ENCODE measurements around the gene TRIM24.
A peak's percentile ranks its signal among the peaks of the same experiment; 100 is the strongest.
"Not testable (repeated sequence)": the region's sequence is repeated elsewhere in the genome, so short reads cannot be mapped to it uniquely, and the experiment has no call there.

Gene TRIM24

DNA sequence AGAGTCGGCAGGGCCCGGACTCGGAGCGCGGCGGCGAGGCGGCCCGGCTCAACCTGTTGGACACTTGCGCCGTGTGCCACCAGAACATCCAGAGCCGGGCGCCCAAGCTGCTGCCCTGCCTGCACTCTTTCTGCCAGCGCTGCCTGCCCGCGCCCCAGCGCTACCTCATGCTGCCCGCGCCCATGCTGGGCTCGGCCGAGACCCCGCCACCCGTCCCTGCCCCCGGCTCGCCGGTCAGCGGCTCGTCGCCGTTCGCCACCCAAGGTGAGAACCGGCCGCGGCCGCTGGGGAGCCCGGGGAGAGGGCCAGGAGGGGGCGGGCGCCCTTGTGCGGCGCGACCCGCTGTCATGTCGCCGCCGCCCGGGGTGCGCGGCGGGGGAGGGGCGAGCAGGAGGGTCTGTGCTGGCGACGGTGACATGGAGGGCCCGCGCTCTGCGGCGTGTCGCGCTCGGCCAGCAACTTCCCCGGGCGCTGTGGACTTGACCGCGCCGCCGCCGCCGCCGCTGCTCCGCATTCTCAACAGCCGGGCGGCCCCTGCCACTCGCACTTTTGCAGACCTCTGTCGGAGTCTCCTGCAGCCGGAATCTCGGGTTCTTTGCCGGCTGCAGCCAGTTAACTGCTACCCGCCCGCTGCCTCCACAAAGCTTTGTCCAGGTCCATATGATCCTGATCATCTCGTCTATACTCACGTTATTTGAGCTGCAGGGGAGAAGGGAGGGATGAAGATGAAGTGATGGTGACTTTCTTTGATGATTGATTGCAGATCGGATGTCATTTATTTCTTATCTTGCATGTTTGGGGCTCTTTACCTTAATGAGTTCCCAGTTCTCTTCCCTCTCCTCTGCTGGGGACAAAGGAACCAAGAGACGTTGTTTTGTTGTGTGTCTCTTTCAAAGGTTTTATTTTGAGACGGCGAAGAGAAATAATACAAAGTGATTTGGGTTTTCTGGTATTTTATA lies 869 bp downstream of the TRIM24 start:
- DNase-seq = peak; percentile 39

DNA sequence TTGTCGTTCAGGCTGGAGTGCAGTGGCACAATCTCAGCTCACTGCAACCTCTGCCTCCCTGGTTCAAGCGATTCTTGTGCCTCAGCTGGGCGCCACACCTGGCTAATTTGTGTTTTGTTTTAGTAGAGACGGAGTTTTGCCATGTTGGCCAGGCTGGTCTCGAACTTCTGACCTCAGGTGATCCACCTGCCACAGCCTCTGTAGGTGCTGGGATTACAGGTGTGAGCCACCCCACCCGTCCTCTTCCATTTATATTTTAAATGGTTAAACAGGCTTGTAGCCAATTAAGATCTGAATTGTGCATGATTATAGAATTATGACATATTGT lies 3.2 kb downstream of the TRIM24 start:
- not testable (repeated sequence) for DNase-seq

DNA sequence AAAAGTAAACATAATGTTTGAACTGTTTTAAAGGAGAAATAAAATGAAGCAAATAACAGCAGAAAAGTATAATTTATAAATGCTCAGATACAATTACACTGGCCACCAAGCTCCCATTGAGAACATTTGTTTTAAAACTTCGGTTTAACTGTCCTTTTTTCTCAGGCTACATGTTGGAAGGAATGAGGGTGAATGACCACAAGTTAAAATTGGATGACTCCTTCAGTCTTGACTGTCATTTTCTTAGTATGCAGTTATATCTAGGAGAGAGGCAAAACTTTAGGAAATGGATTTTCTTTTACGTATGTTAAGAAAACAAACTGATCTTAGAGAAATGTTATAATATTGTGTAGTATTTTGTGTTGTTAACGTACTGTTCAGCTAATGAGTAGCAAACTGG lies 5.0 kb downstream of the TRIM24 start:
- DNase-seq = peak; percentile 2

DNA sequence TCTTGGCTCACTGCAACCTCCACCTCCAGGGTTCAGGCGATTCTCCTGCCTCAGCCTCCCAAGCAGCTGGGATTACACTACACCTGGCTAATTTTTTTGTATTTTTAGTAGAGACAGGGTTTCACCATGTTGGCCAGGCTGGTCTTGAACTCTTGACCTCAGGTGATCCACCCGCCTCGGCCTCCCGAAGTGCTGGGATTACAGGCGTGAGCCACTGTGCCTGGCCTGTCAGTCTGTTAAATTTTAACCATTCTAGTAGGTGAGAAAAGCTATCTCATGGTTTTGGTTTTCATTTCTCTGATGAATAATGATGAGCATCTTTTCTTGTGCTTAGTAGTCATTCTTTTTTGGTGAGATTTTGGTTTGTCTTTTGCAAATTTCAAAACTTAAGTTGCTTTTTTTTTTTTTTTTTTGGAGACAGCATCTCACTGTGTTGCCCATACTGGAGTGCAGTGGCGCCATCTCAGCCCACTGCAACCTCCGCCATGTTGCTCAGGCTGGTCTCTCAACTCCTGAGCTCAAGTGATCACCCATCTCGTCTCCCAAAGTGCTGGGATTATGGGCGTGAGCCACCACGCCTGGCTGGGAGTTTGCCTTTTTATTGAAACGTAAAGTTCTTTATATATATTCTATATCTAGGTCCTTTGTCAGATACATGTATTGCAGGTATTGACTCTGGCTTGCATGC lies 6.2 kb downstream of the TRIM24 start:
- not testable (repeated sequence) for DNase-seq

DNA sequence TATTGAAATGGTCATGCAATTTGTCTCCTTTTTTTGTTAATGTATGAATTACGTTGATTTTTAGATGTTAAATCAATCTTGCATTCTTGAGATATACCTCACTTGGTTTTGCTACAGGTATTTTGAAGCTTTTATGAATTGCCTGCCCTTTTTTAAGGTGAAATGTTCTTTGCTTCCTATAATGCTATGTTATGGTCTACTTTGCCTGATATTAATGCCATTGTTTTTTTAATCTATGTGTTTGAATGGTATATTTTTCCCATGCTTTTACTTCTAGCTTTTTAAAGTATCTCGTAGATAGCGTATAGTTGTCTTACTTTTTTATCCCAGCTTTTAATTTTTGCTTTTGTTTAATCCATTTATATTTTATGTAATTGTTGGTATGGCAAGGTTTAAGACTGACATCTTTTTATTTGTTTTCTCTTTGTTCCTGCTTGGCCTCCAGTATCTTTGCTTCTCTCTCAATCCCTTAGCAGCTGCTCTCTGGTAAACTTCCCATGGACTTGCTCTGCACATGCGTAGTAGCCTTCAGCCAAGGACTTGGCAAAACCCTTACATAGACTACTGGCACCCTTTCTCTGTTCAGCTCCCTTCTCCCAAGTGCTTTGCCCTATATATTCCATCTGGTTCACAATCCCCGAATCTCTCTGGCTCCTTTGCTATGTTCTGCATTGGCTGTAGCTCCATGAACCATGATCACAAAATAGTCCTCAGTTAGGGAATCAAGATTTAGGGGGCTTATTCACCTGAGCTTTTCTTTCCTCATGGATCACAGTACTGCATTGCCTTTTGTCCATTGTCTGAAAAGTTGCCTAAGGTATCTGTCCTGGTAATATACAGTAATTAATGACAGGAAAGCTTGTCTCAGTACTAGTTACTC lies 8.4 kb downstream of the TRIM24 start:
- DNase-seq = no peak

DNA sequence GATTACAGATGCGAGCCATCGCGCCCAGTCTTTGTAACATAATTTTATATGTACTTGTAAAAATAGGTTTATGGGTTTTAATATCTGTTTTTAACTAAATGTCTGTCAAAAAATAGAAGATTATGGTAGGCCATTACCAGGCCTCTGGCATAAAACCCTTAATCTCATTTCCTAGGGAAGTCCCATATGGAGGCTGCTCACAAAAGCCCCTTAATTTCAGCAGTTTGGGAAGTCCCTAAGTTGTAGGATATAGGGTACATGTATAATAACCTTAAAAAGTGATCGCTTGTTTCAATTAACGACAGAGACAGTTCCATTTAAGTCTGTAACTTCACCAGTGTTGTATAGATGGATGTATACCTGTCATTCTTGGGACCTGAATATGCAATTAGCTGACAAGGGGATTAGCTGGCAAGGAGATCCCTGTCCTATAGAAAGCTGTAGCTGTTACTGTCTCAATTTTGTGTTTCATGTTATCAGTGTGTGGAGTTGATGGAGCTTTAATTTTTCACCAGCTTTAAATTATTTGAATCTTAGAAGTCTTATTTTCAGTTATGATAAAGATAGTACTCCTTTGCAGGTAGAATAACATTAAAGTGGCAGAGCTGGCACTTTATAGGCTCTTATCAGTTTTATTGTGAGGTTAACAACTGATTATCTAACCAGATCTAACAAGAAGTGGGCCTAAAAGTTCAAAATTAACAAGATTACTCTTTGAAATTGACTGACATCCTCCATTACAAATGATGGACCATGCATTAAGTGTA lies 10.5 kb downstream of the TRIM24 start:
- DNase-seq = no peak

DNA sequence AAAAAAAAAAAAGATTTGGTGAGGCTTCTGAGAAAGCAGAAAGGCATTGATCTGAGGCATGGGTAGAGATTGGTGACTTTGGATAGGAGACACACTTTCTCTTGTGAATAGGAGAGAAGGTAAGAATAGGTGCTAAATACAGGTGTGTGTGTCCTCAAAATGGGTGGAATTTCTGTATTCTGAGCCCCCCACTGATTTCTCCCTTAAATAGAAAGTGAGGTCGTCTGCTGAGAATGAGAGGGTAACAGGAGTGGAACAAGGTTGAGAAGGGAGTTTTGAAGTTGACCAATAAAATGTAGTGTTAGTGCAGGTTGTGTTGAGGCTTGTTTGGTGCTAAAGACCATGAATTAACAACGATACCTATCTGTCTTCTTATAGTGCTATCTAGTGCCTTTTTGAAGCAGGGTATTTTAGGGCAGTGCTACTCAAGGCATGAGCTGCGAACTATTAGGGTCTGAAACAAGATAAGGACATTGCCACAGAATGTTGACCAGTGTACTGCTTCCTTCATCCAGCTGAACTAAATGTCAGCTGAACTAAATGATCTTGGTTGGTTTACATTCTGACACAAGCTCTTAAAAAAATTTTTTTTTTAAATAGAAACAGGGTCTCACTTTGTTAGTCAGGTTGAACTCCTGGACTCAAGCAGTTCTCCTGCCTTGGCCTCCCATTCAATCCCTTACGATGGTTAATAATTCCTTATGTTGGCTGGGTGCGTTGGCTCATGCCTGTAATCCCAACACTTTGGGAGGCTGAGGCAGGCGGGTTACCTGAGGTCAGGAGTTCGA lies 12.4 kb downstream of the TRIM24 start:
- DNase-seq = no peak

DNA sequence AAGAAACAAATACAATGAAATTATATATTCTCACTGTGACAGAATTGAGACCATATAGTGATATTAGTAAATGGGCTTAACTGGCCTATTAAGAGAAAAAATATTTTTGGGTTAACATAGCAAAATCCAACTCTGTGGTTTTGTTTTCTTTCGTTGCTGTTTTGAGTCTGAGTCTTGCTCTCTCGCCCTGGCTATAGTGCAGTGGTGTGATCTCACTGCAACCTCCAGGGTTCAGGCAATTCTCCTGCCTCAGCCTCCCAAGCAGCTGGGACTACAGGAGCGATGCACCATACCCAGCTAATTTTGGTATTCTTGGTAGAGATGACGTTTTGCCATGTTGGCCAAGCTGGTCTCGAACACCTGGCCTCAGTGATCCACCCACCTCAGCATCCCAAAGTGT lies 15.3 kb downstream of the TRIM24 start:
- no peak for DNase-seq

DNA sequence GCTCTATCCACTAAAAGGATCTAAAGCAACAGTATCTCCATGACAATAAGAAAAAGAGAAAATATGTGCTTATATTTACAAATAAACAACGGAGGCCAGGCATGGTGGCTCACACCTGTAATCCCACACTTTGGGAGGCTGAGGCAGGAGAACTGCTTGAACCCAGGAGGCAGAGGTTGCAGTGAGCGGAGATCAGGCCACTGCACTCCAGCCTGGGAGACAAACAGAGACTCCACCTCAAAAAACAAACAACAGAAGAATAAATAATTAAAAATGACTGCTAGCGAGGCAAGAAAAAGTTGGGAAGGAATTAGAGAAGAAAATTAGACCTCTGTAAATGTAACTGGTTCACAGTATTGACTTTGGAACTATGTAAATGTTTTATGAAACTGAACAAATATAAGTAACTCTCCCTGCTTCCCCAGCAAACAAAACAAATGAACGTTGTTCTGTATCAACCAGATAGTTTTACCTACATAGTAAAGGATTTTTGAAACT lies 17.1 kb downstream of the TRIM24 start:
- DNase-seq = no peak

DNA sequence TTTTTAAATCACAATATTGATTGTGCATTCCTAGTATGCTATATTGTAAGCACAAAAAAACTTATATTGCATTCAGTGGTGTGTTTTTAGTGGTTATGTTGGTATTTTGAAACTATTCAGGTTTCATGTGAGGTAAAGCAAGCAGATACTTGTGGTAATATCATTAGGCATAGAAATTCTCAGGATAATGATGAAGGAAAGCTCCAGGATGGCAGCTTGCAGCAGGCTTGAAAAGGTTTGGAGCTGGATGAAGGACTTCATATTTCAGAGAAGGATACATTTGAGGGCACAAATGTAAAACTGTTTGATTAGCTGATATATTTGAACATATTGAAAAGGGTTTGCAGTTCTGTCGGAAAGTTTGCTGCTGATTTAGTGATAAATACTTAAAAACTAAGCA lies 17.5 kb downstream of the TRIM24 start:
- no peak for DNase-seq

DNA sequence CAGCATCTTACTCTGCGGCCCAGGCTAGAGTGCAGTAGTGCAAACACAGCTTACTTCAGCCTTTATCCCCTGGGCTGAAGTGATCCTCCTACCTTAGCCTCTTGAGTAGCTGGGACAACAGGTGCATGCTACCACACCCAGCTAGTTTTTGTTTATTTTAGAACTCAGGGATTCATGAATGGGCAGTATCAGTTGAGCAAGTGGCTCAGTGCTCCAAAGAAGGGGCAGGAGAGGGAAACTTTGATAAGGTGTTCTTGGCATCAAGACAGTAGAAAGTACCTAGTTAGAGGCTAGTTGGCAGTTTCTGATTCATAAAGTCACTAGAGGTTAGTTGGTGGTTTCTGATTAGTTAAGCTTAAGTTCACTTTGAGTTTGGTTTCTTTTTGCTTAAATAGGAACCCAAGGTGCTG lies 18.4 kb downstream of the TRIM24 start:
- no peak for DNase-seq

DNA sequence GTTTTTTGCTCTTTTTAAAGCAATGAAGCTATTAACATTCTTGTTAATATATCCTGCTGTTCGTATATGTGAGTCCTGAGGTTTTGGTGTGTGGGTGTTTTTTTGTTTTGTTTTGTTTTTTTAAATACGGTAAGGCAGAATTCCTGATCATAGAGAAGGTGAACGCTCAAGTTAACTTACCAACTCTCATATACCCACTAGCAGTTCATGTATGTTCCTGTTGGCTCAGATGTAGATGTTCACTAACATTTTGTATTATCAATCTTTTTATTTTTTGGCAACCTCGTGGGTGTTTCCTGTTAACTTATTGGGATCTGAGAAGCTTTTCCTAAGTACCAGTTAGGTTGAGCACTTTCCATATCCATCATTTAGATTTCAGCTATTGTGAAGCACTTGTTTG lies 20.5 kb downstream of the TRIM24 start:
- DNase-seq = no peak

DNA sequence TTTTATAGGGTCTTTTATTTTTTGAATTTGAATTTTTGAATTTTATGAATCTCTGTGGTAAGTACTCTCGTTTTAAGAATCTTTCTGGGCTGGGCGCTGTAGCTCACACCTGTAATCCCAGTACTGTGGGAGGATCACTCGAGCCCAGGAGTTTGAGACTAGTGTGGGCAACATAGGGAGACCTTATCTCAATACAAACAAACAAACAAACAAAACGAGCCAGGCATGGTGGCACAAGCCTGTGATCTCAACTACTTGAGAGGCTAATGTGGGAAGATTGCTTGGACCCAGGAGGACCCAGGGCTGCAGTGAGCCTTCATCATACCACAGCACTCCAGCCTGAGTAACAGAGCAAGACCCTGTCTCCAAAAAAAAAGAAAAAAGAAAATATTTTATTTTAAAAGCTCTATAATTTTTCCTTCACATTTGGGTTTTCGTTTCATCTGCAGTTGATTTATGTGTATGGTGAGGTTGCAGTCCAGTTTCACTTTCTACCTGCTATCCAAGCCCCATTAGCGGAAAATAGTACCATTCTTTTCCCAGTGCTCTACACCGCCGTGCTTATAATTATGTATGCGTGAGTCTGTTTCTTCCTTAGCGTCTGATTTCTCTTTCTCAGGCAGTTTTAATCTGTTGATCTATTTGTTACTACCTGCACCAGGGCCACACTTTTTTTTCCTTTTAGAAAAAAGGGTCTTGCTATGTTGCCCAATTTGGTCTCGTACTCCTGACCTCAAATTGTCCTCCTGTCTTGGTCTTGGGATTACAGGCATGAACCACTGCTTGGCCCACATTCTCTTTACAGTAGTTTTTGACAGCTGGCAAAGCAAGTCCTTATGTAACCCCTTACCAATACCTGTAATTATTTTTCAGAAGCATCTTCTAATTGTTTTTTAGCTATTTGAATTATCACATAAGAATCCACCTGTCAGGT lies 21.7 kb downstream of the TRIM24 start:
- no peak for DNase-seq

DNA sequence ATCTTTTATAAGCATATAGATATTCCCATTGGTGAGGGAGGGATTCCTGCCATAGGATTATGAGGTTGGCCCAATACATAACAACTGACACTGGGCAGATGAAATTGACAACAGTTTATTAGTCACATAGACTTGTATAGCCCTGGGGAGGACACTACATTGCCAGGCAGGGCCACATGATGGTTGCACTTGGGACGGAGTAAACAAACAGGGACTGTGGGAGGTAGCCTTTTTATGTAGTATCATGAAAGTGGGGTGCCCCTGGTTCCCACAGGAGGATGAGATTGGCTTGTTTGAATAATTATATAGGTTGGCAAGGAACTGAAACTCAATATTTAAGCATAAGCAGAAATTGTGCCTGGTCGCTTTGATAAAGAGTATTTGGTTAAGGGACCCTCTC lies 23.5 kb downstream of the TRIM24 start:
- no peak for DNase-seq

DNA sequence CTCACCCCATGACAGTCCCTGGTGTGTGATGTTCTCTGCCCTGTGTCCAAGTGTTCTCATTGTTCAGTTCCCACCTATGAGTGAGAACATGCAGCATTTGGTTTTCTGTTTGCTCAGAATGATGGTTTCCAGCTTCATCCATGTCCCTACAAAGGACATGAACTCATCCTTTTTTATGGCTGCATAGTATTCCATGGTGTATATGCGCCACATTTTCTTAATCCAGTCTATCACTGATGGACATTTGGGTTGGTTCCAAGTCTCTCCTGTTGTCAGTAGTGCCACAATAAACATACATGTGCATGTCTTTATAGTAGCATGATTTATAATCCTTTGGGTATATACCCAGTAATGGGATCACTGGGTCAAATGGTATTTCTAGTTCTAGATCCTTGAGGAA lies 25.4 kb downstream of the TRIM24 start:
- not testable (repeated sequence) for DNase-seq

DNA sequence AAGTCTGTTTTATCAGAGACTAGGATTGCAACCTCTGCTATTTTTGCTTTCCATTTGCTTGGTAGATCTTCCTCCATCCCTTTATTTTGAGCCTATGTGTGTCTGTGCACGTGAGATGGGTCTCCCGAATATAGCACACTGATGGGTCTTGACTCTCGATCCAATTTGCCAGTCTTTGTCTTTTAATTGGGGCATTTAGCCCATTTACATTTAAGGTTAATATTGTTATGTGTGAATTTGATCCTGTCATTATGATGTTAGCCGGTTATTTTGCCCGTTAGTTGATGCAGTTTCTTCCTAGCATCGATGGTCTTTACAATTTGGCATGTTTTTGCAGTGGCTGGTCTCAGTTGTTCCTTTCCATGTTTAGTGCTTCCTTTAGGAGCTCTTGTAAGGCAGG lies 29.1 kb downstream of the TRIM24 start:
- DNase-seq = not testable (repeated sequence)

DNA sequence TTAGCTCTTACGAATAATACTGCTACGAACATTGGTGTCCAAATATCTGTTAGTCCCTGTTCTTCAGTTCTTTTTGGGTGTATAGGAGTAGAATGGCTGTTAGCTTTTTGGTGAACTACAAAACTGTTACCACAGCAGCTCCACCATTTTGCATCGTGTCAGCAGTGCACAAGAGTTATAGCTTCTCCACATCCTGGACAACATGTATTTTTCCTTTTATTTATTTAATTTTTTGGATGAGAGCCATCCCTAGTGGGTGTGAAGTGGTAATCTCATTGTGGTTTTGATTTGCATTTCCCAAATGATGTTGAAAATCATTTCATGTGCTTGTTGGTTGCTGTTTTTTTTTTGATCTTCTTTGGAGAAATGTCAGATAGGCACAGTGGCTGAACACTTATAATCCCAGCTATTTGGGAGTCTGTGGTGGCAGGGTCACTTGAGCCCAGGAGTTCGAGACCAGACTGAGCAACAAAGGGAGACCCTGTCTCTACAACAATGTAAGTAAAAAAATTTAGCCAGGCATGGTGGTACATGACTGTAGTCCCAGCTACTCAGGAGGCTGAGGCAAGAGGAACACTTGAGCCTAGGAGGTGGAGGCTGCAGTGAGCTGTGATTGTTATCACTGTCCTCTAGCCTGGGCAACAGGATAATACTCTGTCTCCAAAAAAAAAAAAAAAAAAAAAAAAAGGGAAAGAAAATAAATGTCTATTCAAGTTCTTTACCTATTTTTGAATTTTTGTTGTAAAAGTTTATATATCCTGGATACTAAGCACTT lies 31.7 kb downstream of the TRIM24 start:
- no peak for DNase-seq

DNA sequence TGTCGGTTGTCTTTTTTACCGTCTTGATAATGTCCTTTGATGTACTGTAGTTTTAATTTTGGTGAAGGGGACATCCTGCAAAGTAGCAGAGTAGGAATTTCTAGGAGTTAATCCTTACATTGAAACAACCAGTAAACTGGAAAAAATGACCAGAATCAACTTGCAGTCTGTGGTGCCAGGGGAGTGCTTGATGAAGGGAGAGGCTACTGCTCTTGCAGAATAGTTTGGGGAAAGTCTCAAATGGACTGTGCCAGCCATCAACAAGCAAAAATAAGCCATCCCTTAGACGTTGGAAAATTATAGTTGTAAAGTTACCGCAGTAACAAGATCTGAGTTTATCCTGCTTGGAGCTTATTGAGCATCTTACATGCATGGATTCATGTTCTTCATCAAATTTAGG lies 32.4 kb downstream of the TRIM24 start:
- no peak for DNase-seq

DNA sequence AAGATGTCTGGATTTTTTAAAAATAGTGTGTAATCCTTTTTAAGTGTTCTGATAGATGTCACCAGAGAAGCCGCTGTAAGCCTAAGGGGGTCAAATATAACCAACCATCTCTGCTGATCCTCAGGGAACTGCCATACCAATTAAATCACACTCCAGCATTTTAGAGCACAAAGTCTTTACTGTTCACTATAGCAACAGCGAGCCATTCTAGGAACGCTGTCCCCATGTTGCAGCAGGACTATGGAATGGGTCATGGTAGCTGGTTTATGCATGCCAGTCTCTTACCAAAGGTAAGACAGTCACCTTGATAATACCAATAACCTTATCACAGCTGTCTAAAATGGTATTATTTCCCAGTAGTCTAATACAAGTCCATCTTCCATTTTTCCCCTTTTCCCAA lies 33.5 kb downstream of the TRIM24 start:
- no peak for DNase-seq

All from fibroblast of skin of scalp (primary cell).